NB4 (cell line): ENCODE measurements around the gene TC2N.
A peak's percentile ranks its signal among the peaks of the same experiment; 100 is the strongest.

Experiments used
- CTCF ChIP-seq: IDR thresholded peaks from one replicate; pipeline ENCODE4 v1.5.1; 2012; ENCODE audit warnings: low read depth, low read length
- POLR2A ChIP-seq: IDR thresholded peaks from 2 replicates; pipeline ENCODE4 v1.6.1; 2011; ENCODE audit warnings: mild to moderate bottlenecking; ENCODE audit not compliant: insufficient read length; ENCODE audit errors: extremely low read depth

GRCh38 chr14:91911474-91912032 lies 44.2 kb upstream of the TC2N start:
- TF ChIP-seq POLR2A (no peak), CTCF (peak; percentile 51)
